NCI-H526 treated with DMSO at 0.1 percent for 48 hours (cell line): ENCODE data around the gene XRCC5.

Source experiments
- DNase-seq: peaks from one replicate; lab custom pipeline; 2025; lab: John Stamatoyannopoulos, UW

Gene XRCC5

GRCh38 chr2:216159144-216159543 is 50.0 kb downstream of the XRCC5 start:
- DNase-seq, result no peak

GRCh38 chr2:216159646-216160045 is 50.5 kb downstream of the XRCC5 start:
- DNase-seq, result no peak

GRCh38 chr2:216160786-216161185 is 51.6 kb downstream of the XRCC5 start:
- no peak for DNase-seq

- no peak for DNase-seq
Observed at GRCh38 chr2:216161967-216162366, 52.8 kb downstream of the XRCC5 start.

- no peak for DNase-seq
Observed at GRCh38 chr2:216163518-216163917, 54.4 kb downstream of the XRCC5 start.

GRCh38 chr2:216164087-216164486 is 54.9 kb downstream of the XRCC5 start:
- no peak for DNase-seq

- DNase-seq, result no peak
Observed at GRCh38 chr2:216164576-216164975, 55.4 kb downstream of the XRCC5 start.

- DNase-seq, result no peak
Observed at GRCh38 chr2:216165711-216166110, 56.6 kb downstream of the XRCC5 start.

- DNase-seq, result peak; percentile 16
Observed at GRCh38 chr2:216169087-216169486, 59.9 kb downstream of the XRCC5 start.

- no peak for DNase-seq
Observed at GRCh38 chr2:216170076-216170763, 61.1 kb downstream of the XRCC5 start.

GRCh38 chr2:216171011-216171410 is 61.9 kb downstream of the XRCC5 start:
- DNase-seq, result no peak

- DNase-seq, result no peak
Observed at GRCh38 chr2:216172493-216172892, 63.3 kb downstream of the XRCC5 start.

GRCh38 chr2:216179015-216179414 is 69.9 kb downstream of the XRCC5 start:
- DNase-seq, result no peak

GRCh38 chr2:216181351-216181750 is 72.2 kb downstream of the XRCC5 start:
- DNase-seq, result no peak

- DNase-seq, result no peak
Observed at GRCh38 chr2:216181953-216182461, 72.9 kb downstream of the XRCC5 start.

GRCh38 chr2:216183462-216183861 is 74.3 kb downstream of the XRCC5 start:
- DNase-seq, result no peak

GRCh38 chr2:216188559-216188850 is 79.4 kb downstream of the XRCC5 start:
- no peak for DNase-seq

- DNase-seq, result no peak
Observed at GRCh38 chr2:216188956-216189355, 79.8 kb downstream of the XRCC5 start.

- DNase-seq, result no peak
Observed at GRCh38 chr2:216189410-216189809, 80.3 kb downstream of the XRCC5 start.

GRCh38 chr2:216192181-216192580 is 83.0 kb downstream of the XRCC5 start:
- DNase-seq, result no peak

GRCh38 chr2:216192931-216193330 is 83.8 kb downstream of the XRCC5 start:
- DNase-seq, result no peak

GRCh38 chr2:216194013-216194412 is 84.9 kb downstream of the XRCC5 start:
- DNase-seq, result no peak

- DNase-seq, result no peak
Observed at GRCh38 chr2:216194561-216194960, 85.4 kb downstream of the XRCC5 start.

GRCh38 chr2:216195565-216196029 is 86.4 kb downstream of the XRCC5 start:
- DNase-seq, result no peak
